Thyroid gland (tissue), 4 donors: ENCODE measurements around the gene DLG2. TPM values are rescaled to one million over a fixed set of nuclear protein-coding genes. Genes with fewer than 3 reads are reported as not detected.
"Not testable (repeated sequence)": the region's sequence is repeated elsewhere in the genome, so short reads cannot be mapped to it uniquely, and the experiment has no call there.

ENCODE experiments used
- DNase-seq, 2 donors: peaks; one replicate each; pipeline ENCODE4 v3.0.0-alpha.2; 2019
- H3K27ac ChIP-seq, 3 donors: fragments of 200-600 bp; sonication (generic); 1 replicate in 2 of 3; 2 replicates in 1 of 3; pipeline ENCODE4 v1.5.1; 2016 to 2019; ENCODE audit warnings: mild to moderate bottlenecking in 1 of 3, moderate library complexity in 1 of 3
- H3K27me3 ChIP-seq: fragments of 200-600 bp; sonication (generic); one replicate; pipeline ENCODE4 v1.5.1; 2019
- H3K36me3 ChIP-seq, 2 donors: fragments of 200-600 bp; sonication (generic); one replicate each; pipeline ENCODE4 v1.5.1; 2016 to 2019
- H3K4me1 ChIP-seq, 2 donors: fragments of 200-600 bp; sonication (generic); one replicate each; pipeline ENCODE4 v1.5.1; 2017 to 2019
- H3K4me3 ChIP-seq, 3 donors: fragments of 200-600 bp; sonication (generic); replicated peaks in 1 of 3; 1 replicate in 2 of 3; 2 replicates in 1 of 3; pipeline ENCODE4 v1.5.1; 2016; ENCODE audit warnings: mild to moderate bottlenecking in 1 of 3
- H3K9me3 ChIP-seq: fragments of 200-600 bp; sonication (generic); one replicate; pipeline ENCODE4 v1.5.1; 2017
- CTCF ChIP-seq, 6 experiments: fragments of 200-600 bp in 3 of 6; fragments of 450-650 bp in 3 of 6; sonication (generic) in 3 of 6; IDR thresholded peaks; one replicate each; pipeline ENCODE4 v1.5.1; 2016 to 2019; ENCODE audit warnings: antibody characterized with exemption in 6 of 6, mild to moderate bottlenecking in 2 of 6, inconsistent platforms in 1 of 6, moderate library complexity in 1 of 6
- POLR2A ChIP-seq, 2 donors: fragments of 450-650 bp; IDR thresholded peaks; one replicate each; pipeline ENCODE4 v1.6.1; 2017; ENCODE audit warnings: antibody characterized with exemption in 2 of 2, mild to moderate bottlenecking in 2 of 2, moderate library complexity in 1 of 2
- WGBS, 2 donors: methylation state at CpG; one replicate each; pipeline ENCODE4 v1.1.5; 2017; 5-methylcytosine and 5-hydroxymethylcytosine counted together
- intact Hi-C: fragments of 100-400 bp; cut with DNase I; formaldehyde crosslinking; loops from one replicate; pipeline ENCODE4 v1.15.1; 2023
- total RNA-seq, 4 donors: library from RNA; depleted of rRNA; stranded (reverse); fragments of >200 nt; gene quantifications; one replicate each; pipeline ENCODE4 v1.2.3, GENCODE V29; 2016

The DLG2 gene
- total RNA-seq, 4 donors from 2014 or later: 29.4 to 79.4 (median 42.4) TPM

GRCh38 chr11:85347291-85347690 is 279.9 kb downstream of the DLG2 start:
- no peak for DNase-seq
- H3K9me3 ChIP-seq: no peaks in the 10 kb centered on the region
- intact Hi-C loops: no loop called here
- H3K4me1 ChIP-seq: no peaks in the 10 kb centered on the region
- 52 to 65% methylated on average over 1 of the region's 1 CpG for WGBS, 2 donors
- no peak overlapping the region for H3K27ac ChIP-seq
- H3K36me3 ChIP-seq: no peaks in the 10 kb centered on the region
- H3K4me3 ChIP-seq: no peak overlapping the region
- no peaks in the 10 kb centered on the region for H3K27me3 ChIP-seq
- TF ChIP-seq CTCF (IDR thresholded peaks at IDR 0.05) (no peak), POLR2A (IDR thresholded peaks at IDR 0.05) (no peak)

GRCh38 chr11:85346484-85346883 is 280.7 kb downstream of the DLG2 start:
- H3K4me1 ChIP-seq: no peaks in the 10 kb centered on the region
- H3K27ac ChIP-seq: no peak overlapping the region
- no peak overlapping the region for H3K4me3 ChIP-seq
- 93 to 95% methylated on average over 6 of the region's 6 CpGs for WGBS, 2 donors
- DNase-seq: no peak
- TF ChIP-seq POLR2A (IDR thresholded peaks at IDR 0.05) (no peak), CTCF (IDR thresholded peaks at IDR 0.05) (no peak)
- H3K27me3 ChIP-seq: no peaks in the 10 kb centered on the region
- no peaks in the 10 kb centered on the region for H3K36me3 ChIP-seq
- intact Hi-C loops: no loop called here
- no peaks in the 10 kb centered on the region for H3K9me3 ChIP-seq

GRCh38 chr11:85340846-85341245 is 286.3 kb downstream of the DLG2 start:
- WGBS, 2 donors: 85 to 90% methylated on average over 3 of the region's 3 CpGs
- H3K36me3 ChIP-seq, H3K4me3 ChIP-seq, intact Hi-C loops, H3K27me3 ChIP-seq, H3K9me3 ChIP-seq, H3K27ac ChIP-seq, DNase-seq, H3K4me1 ChIP-seq: not testable (repeated sequence)

GRCh38 chr11:85318573-85318972 is 308.6 kb downstream of the DLG2 start:
- no peak for DNase-seq
- no peaks in the 10 kb centered on the region for H3K4me1 ChIP-seq
- no peaks in the 10 kb centered on the region for H3K27me3 ChIP-seq
- intact Hi-C loops: no loop called here
- H3K27ac ChIP-seq: no peak overlapping the region
- 70 to 74% methylated on average over 1 of the region's 1 CpG for WGBS, 2 donors
- TF ChIP-seq CTCF (IDR thresholded peaks at IDR 0.05) (no peak), POLR2A (IDR thresholded peaks at IDR 0.05) (no peak)
- no peaks in the 10 kb centered on the region for H3K36me3 ChIP-seq
- H3K9me3 ChIP-seq: no peaks in the 10 kb centered on the region
- H3K4me3 ChIP-seq: no peak overlapping the region

- no peaks in the 10 kb centered on the region for H3K27me3 ChIP-seq
- H3K4me1 ChIP-seq: no peaks in the 10 kb centered on the region
- H3K27ac ChIP-seq: no peak overlapping the region
- WGBS, 2 donors: 75 to 80% methylated on average over 5 of the region's 5 CpGs
- no peak for TF ChIP-seq CTCF (IDR thresholded peaks at IDR 0.05)
- TF ChIP-seq POLR2A (IDR thresholded peaks at IDR 0.05): no peak
- intact Hi-C loops: no loop called here
- no peak overlapping the region for H3K4me3 ChIP-seq
- no peaks in the 10 kb centered on the region for H3K36me3 ChIP-seq
- H3K9me3 ChIP-seq: no peaks in the 10 kb centered on the region
- DNase-seq: no peak
Measured at GRCh38 chr11:85316967-85317366, 310.2 kb downstream of the DLG2 start.

GRCh38 chr11:85313741-85314140 is 313.4 kb downstream of the DLG2 start:
- TF ChIP-seq POLR2A (IDR thresholded peaks at IDR 0.05) (no peak), CTCF (IDR thresholded peaks at IDR 0.05) (no peak)
- H3K9me3 ChIP-seq: no peaks in the 10 kb centered on the region
- H3K36me3 ChIP-seq: no peaks in the 10 kb centered on the region
- no peaks in the 10 kb centered on the region for H3K4me1 ChIP-seq
- H3K27ac ChIP-seq: no peak overlapping the region
- intact Hi-C loops: no loop called here
- H3K4me3 ChIP-seq: no peak overlapping the region
- no peaks in the 10 kb centered on the region for H3K27me3 ChIP-seq
- DNase-seq: no peak
